Breast epithelium (tissue), 4 donors: ENCODE data around the gene UCP2. TPM values are rescaled to one million over a fixed set of nuclear protein-coding genes. Genes with fewer than 3 reads are reported as not detected.

Experiments
- DNase-seq, 2 donors: peaks; one replicate each; pipeline ENCODE4 v3.0.0-alpha.2; 2019; ENCODE audit warnings: low spot score in 2 of 2
- H3K27ac ChIP-seq, 2 donors: fragments of 200-600 bp; sonication (generic) in 1 of 2; one replicate each; pipeline ENCODE4 v1.5.1; 2016 to 2019; ENCODE audit warnings: mild to moderate bottlenecking in 1 of 2
- H3K27me3 ChIP-seq, 2 donors: fragments of 200-600 bp; sonication (generic) in 1 of 2; one replicate each; pipeline versions ENCODE4 v1.5.1 to v1.6.0; 2017 to 2019; ENCODE audit warnings: control low read depth in 1 of 2, mild to moderate bottlenecking in 1 of 2
- H3K36me3 ChIP-seq: fragments of 200-600 bp; one replicate; pipeline ENCODE4 v1.5.1; 2019
- H3K4me1 ChIP-seq, 2 donors: fragments of 200-600 bp; sonication (generic); one replicate each; pipeline ENCODE4 v1.5.1; 2016 to 2019; ENCODE audit warnings: control low read depth in 1 of 2
- H3K4me3 ChIP-seq, 3 donors: fragments of 200-600 bp; sonication (generic); 1 replicate in 2 of 3; 2 replicates in 1 of 3; pipeline ENCODE4 v1.5.1; 2016 to 2019; ENCODE audit warnings: mild to moderate bottlenecking in 3 of 3, moderate library complexity in 2 of 3
- H3K9me3 ChIP-seq, 2 donors: fragments of 200-600 bp; sonication (generic) in 1 of 2; one replicate each; pipeline ENCODE4 v1.5.1; 2016 to 2019; ENCODE audit warnings: control low read depth in 1 of 2
- POLR2A ChIP-seq: fragments of 450-650 bp; IDR thresholded peaks from one replicate; pipeline ENCODE4 v1.6.1; 2016; ENCODE audit warnings: antibody characterized with exemption, mild to moderate bottlenecking, moderate library complexity
- POLR2AphosphoS5 ChIP-seq, 3 donors: sonication (generic); formaldehyde crosslinking; IDR thresholded peaks; one replicate each; pipeline ENCODE4 v1.6.1; 2017; ENCODE audit warnings: antibody characterized with exemption in 3 of 3
- intact Hi-C: fragments of 100-400 bp; cut with DNase I; formaldehyde crosslinking; loops from one replicate; pipeline ENCODE4 v1.15.1; 2023; ENCODE audit warnings: low total_unique reads
- total RNA-seq, 3 donors: library from RNA; depleted of rRNA; stranded (reverse); fragments of >200 nt; gene quantifications; one replicate each; pipeline ENCODE4 v1.1.0, GENCODE V29; 2016
- TF ChIP-seq, protein P1 (sequence below), 3 donors: fragments of 450-650 bp; IDR thresholded peaks; one replicate each; pipeline ENCODE4 v1.5.1; 2016 to 2017; ENCODE audit warnings: antibody characterized with exemption in 3 of 3, mild to moderate bottlenecking in 3 of 3, moderate library complexity in 3 of 3

UCP2 gene
- total RNA-seq, 3 donors from 2014 or later, result 28.2 to 82.4 (median 45.2) TPM

DNA sequence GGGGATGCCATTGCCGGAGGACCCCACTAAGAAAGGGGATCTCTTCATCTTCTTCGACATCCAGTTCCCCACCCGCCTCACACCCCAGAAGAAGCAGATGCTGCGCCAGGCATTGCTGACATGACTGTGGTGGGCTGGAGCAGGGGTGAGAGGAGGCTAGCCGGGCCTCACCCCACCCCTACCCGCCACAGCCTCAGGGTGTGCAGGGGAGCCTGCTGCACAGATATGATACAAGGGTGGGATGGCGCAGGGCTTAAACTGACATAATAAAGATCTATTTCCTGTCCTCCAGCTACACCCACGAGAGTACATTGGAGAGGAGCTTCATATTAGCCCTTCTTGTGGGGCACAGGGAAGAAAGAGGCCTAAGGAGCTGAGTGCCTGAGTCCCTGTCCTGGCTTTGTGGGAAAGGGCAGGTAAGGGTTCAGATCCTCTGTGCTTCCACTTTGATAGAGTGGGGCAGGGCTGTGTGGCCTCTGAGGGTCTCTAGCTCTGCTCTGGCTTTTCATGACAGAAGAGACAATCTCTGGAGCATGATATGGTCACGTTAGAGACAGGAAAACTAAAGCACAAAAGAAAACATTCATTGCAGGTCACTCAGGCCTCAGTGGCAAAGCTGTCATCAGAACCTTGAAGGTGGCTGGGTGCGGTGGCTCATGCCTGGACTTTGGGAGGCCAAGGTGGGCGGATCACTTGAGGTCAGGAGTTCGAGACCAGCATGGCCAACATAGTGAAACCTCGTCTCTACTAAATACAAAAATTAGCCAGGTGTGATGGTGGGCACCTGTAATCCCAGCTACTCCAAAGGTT lies 12.4 kb downstream of the UCP2 start:
- H3K36me3 ChIP-seq, result no peaks in the 10 kb centered on the region
- no peak overlapping the region for H3K27ac ChIP-seq
- peak in 1 of 2 donors; percentile 34 for DNase-seq
- no peaks in the 10 kb centered on the region for H3K27me3 ChIP-seq
- no peak overlapping the region for H3K4me3 ChIP-seq
- intact Hi-C loops, result no loop called here
- H3K4me1 ChIP-seq, result no peaks in the 10 kb centered on the region
- H3K9me3 ChIP-seq, result no peaks in the 10 kb centered on the region
- TF ChIP-seq, protein P1, sequence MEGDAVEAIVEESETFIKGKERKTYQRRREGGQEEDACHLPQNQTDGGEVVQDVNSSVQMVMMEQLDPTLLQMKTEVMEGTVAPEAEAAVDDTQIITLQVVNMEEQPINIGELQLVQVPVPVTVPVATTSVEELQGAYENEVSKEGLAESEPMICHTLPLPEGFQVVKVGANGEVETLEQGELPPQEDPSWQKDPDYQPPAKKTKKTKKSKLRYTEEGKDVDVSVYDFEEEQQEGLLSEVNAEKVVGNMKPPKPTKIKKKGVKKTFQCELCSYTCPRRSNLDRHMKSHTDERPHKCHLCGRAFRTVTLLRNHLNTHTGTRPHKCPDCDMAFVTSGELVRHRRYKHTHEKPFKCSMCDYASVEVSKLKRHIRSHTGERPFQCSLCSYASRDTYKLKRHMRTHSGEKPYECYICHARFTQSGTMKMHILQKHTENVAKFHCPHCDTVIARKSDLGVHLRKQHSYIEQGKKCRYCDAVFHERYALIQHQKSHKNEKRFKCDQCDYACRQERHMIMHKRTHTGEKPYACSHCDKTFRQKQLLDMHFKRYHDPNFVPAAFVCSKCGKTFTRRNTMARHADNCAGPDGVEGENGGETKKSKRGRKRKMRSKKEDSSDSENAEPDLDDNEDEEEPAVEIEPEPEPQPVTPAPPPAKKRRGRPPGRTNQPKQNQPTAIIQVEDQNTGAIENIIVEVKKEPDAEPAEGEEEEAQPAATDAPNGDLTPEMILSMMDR (IDR thresholded peaks at IDR 0.05), result no peak
- TF ChIP-seq POLR2AphosphoS5 (IDR thresholded peaks at IDR 0.05) (no peak), POLR2A (no peak)

DNA sequence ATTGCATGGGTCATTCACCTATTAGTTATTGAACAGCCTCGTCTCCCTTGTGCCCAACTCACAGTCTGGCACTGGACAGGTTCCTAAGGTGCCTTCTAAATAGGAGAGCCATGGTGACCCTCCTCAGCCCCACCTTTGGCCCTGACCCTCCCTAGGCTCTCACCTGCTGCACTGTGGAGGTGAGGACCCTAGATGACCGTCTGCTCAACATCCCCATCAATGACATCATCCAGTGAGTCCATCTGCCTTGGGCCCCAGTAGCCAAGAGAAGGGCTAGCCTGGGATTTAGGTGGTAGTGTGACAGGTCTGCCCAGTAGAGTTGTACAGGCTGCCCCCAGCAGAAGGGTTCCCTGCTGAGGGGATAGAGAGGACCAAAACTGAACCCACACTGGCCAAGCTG lies 13.6 kb downstream of the UCP2 start:
- H3K9me3 ChIP-seq, result no peaks in the 10 kb centered on the region
- intact Hi-C loops, result no loop called here
- DNase-seq, result no peak
- TF ChIP-seq POLR2AphosphoS5 (IDR thresholded peaks at IDR 0.05) (no peak), POLR2A (no peak)
- TF ChIP-seq, protein P1 (IDR thresholded peaks at IDR 0.05), result no peak
- no peak overlapping the region for H3K27ac ChIP-seq
- no peak overlapping the region for H3K4me3 ChIP-seq
- H3K27me3 ChIP-seq, result no peaks in the 10 kb centered on the region
- no peaks in the 10 kb centered on the region for H3K36me3 ChIP-seq
- no peaks in the 10 kb centered on the region for H3K4me1 ChIP-seq

GRCh38 chr11:73968356-73968966 lies 14.2 kb downstream of the UCP2 start:
- Histone ChIP-seq H3K9me3 (no peaks in the 10 kb centered on the region), H3K27ac (no peak overlapping the region), H3K27me3 (no peaks in the 10 kb centered on the region), H3K4me1 (no peaks in the 10 kb centered on the region), H3K36me3 (no peaks in the 10 kb centered on the region), H3K4me3 (no peak overlapping the region)
- no peak for TF ChIP-seq POLR2A
- no peak for TF ChIP-seq POLR2AphosphoS5 (IDR thresholded peaks at IDR 0.05)
- TF ChIP-seq, protein P1 (IDR thresholded peaks at IDR 0.05), result no peak
- intact Hi-C loops, result no loop called here
- DNase-seq, result no peak

- Histone ChIP-seq H3K36me3 (no peaks in the 10 kb centered on the region), H3K4me1 (no peaks in the 10 kb centered on the region), H3K27ac (no peak overlapping the region), H3K4me3 (no peak overlapping the region), H3K27me3 (no peaks in the 10 kb centered on the region), H3K9me3 (no peaks in the 10 kb centered on the region)
- intact Hi-C loops, result no loop called here
- peak in 1 of 2 donors; percentile 34 for DNase-seq
- no peak for TF ChIP-seq POLR2A
These were observed 16.9 kb downstream of the UCP2 start for GRCh38 chr11:73965764-73966121.

- Histone ChIP-seq H3K9me3 (no peaks in the 10 kb centered on the region), H3K36me3 (no peaks in the 10 kb centered on the region), H3K27me3 (no peaks in the 10 kb centered on the region), H3K27ac (no peak overlapping the region), H3K4me1 (no peaks in the 10 kb centered on the region), H3K4me3 (no peak overlapping the region)
- intact Hi-C loops, result no loop called here
- peak in 1 of 2 donors; percentile 20 for DNase-seq
- TF ChIP-seq POLR2A (no peak), POLR2AphosphoS5 (IDR thresholded peaks at IDR 0.05) (no peak)
- TF ChIP-seq, protein P1 (IDR thresholded peaks at IDR 0.05), result no peak
These were observed 17.4 kb downstream of the UCP2 start for GRCh38 chr11:73965076-73965763.
